AG09319 (cell line): ENCODE results near the gene LDB2.

Experiments
- DNase-seq: peaks from one replicate; pipeline ENCODE4 v3.0.0-alpha.2; 2010; ENCODE audit warnings: low read depth; ENCODE audit errors: extremely low read depth
- CTCF ChIP-seq: IDR thresholded peaks from 2 replicates; pipeline ENCODE4 v1.5.1; 2011; ENCODE audit warnings: low read depth, mild to moderate bottlenecking, inconsistent platforms, low read length, moderate library complexity

The LDB2 gene

GRCh38 chr4:16693641-16694040, 204.8 kb downstream of the LDB2 start:
- DNase-seq = no peak
- no peak for TF ChIP-seq CTCF

GRCh38 chr4:16692961-16693506, 205.4 kb downstream of the LDB2 start:
- TF ChIP-seq CTCF = no peak
- no peak for DNase-seq

GRCh38 chr4:16692524-16692923, 205.9 kb downstream of the LDB2 start:
- no peak for DNase-seq
- no peak for TF ChIP-seq CTCF

GRCh38 chr4:16692046-16692445, 206.4 kb downstream of the LDB2 start:
- TF ChIP-seq CTCF = no peak
- no peak for DNase-seq

- DNase-seq = no peak
- TF ChIP-seq CTCF = no peak
Observed at GRCh38 chr4:16691450-16691849, 207.0 kb downstream of the LDB2 start.

- TF ChIP-seq CTCF = no peak
Observed at GRCh38 chr4:16687845-16688244, 210.6 kb downstream of the LDB2 start.

GRCh38 chr4:16687011-16687410, 211.4 kb downstream of the LDB2 start:
- no peak for TF ChIP-seq CTCF
- DNase-seq = no peak

More at GRCh38 chr4:16687845-16688244, 210.6 kb downstream of the LDB2 start:
- no peak for DNase-seq
